GM12801 (cell line): ENCODE measurements around the gene EXOSC5.

Experiments
- CTCF ChIP-seq: IDR thresholded peaks from one replicate; pipeline ENCODE4 v1.5.1; 2011; ENCODE audit warnings: control low read depth; ENCODE audit not compliant: insufficient read length; ENCODE audit errors: extremely low read depth

Gene EXOSC5

GRCh38 chr19:41437944-41438574 is 40.9 kb upstream of the EXOSC5 start:
- no peak for TF ChIP-seq CTCF

- TF ChIP-seq CTCF = no peak
These were observed 39.5 kb upstream of the EXOSC5 start for GRCh38 chr19:41436674-41436951.

GRCh38 chr19:41435936-41436673 is 38.9 kb upstream of the EXOSC5 start:
- no peak for TF ChIP-seq CTCF

- TF ChIP-seq CTCF = no peak
These were observed 37.3 kb upstream of the EXOSC5 start for GRCh38 chr19:41434450-41434849.

- TF ChIP-seq CTCF = no peak
These were observed 36.0 kb upstream of the EXOSC5 start for GRCh38 chr19:41433171-41433570.

- TF ChIP-seq CTCF = no peak
These were observed 34.5 kb upstream of the EXOSC5 start for GRCh38 chr19:41431426-41432386.

GRCh38 chr19:41430922-41431321 is 33.8 kb upstream of the EXOSC5 start:
- TF ChIP-seq CTCF = no peak
